Left lung (tissue), 10 donors: ENCODE data around the gene IPO13. TPM values are rescaled to one million over a fixed set of nuclear protein-coding genes. Genes with fewer than 3 reads are reported as not detected.
A peak's percentile ranks its signal among the peaks of the same experiment; 100 is the strongest.

Source experiments
- ATAC-seq: fragments of 200-7000 bp; cut with Tn5 transposase; one replicate; pipeline ENCODE4 v1.9.1; 2020; ENCODE audit warnings: moderate library complexity
- DNase-seq, 4 donors: peaks; one replicate each; pipeline ENCODE4 v3.0.0-alpha.2; 2013 to 2020
- H3K27ac ChIP-seq, 2 donors: fragments of 200-600 bp; sonication (generic) in 1 of 2; one replicate each; pipeline versions ENCODE4 v1.5.0 to v1.8.0; 2020 to 2021
- H3K27me3 ChIP-seq, 2 donors: fragments of 200-600 bp; sonication (generic) in 1 of 2; one replicate each; pipeline versions ENCODE4 v1.5.0 to v1.8.0; 2020 to 2021
- H3K36me3 ChIP-seq, 2 donors: fragments of 200-600 bp; sonication (generic) in 1 of 2; one replicate each; pipeline versions ENCODE4 v1.5.0 to v1.8.0; 2020 to 2021
- H3K4me1 ChIP-seq, 2 donors: fragments of 200-600 bp; one replicate each; pipeline ENCODE4 v1.8.0; 2021
- H3K4me3 ChIP-seq, 2 donors: fragments of 200-600 bp; sonication (generic) in 1 of 2; one replicate each; pipeline versions ENCODE4 v1.5.0 to v1.8.0; 2020 to 2021; ENCODE audit warnings: mild to moderate bottlenecking in 1 of 2
- H3K9me3 ChIP-seq, 2 donors: fragments of 200-600 bp; sonication (generic) in 1 of 2; one replicate each; pipeline versions ENCODE4 v1.5.0 to v1.8.0; 2020 to 2021
- intact Hi-C, 2 donors: fragments of 100-400 bp; cut with DNase I; formaldehyde crosslinking; loops; one replicate each; pipeline versions ENCODE4 v1.11.2 to v1.14.2; 2022
- polyA plus RNA-seq, 6 donors: library from polyadenylated mRNA; unstranded; fragments of 120-200 nt; gene quantifications; one replicate each; pipeline ENCODE4 v1.2.1, GENCODE V29; 2013; ENCODE audit not compliant: insufficient read length in 6 of 6
- total RNA-seq, 2 donors: library from RNA; stranded (reverse); fragmentation: NEBNext Ultra II Directional; extraction: Animal tissue kit (Norgen Biotek cat#: 25700); gene quantifications; one replicate each; pipeline ENCODE4 v1.2.1, GENCODE V29; 2021
- TF ChIP-seq, protein P1 (sequence below), 2 donors: fragments of 200-600 bp; sonication (generic) in 1 of 2; IDR thresholded peaks; one replicate each; pipeline versions ENCODE4 v1.5.0 to v1.8.0; 2021; ENCODE audit warnings: antibody characterized with exemption in 2 of 2
- donor health status: DM: no; HTN: yes; CAD: no.
- donor health status: DM: no; HTN: no; CAD: no.

Gene IPO13
- total and polyA plus RNA-seq, 8 donors: 18.0 to 33.4 (median 22.0) TPM

DNA sequence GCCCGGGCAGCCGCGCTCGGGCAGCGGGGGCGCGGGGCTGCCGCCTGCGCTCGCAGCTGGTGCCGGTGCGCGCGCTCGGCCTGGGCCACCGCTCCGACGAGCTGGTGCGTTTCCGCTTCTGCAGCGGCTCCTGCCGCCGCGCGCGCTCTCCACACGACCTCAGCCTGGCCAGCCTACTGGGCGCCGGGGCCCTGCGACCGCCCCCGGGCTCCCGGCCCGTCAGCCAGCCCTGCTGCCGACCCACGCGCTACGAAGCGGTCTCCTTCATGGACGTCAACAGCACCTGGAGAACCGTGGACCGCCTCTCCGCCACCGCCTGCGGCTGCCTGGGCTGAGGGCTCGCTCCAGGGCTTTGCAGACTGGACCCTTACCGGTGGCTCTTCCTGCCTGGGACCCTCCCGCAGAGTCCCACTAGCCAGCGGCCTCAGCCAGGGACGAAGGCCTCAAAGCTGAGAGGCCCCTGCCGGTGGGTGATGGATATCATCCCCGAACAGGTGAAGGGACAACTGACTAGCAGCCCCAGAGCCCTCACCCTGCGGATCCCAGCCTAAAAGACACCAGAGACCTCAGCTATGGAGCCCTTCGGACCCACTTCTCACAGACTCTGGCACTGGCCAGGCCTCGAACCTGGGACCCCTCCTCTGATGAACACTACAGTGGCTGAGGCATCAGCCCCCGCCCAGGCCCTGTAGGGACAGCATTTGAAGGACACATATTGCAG lies 10.2 kb upstream of the IPO13 start:
- Histone ChIP-seq H3K27me3 (peaks cover 0 to 45% of the 10 kb centered on the region in 2 donors), H3K4me3 (peak overlapping the region; percentile 15 to 36), H3K4me1 (peaks cover 8 to 39% of the 10 kb centered on the region in 2 donors), H3K9me3 (no peaks in the 10 kb centered on the region), H3K27ac (no peak overlapping the region), H3K36me3 (no peaks in the 10 kb centered on the region)
- TF ChIP-seq, protein P1, sequence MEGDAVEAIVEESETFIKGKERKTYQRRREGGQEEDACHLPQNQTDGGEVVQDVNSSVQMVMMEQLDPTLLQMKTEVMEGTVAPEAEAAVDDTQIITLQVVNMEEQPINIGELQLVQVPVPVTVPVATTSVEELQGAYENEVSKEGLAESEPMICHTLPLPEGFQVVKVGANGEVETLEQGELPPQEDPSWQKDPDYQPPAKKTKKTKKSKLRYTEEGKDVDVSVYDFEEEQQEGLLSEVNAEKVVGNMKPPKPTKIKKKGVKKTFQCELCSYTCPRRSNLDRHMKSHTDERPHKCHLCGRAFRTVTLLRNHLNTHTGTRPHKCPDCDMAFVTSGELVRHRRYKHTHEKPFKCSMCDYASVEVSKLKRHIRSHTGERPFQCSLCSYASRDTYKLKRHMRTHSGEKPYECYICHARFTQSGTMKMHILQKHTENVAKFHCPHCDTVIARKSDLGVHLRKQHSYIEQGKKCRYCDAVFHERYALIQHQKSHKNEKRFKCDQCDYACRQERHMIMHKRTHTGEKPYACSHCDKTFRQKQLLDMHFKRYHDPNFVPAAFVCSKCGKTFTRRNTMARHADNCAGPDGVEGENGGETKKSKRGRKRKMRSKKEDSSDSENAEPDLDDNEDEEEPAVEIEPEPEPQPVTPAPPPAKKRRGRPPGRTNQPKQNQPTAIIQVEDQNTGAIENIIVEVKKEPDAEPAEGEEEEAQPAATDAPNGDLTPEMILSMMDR (IDR thresholded peaks at IDR 0.05): no peak
- peak; percentile 9 for ATAC-seq
- DNase-seq: peak in 3 of 4 donors; percentile 18 to 83 (median 36)
- intact Hi-C loops: loop anchor here in 1 of 2 donors (10.0 kb wide), 1 partner anchor 172 kb away; no protein-coding TSS in a partner anchor

DNA sequence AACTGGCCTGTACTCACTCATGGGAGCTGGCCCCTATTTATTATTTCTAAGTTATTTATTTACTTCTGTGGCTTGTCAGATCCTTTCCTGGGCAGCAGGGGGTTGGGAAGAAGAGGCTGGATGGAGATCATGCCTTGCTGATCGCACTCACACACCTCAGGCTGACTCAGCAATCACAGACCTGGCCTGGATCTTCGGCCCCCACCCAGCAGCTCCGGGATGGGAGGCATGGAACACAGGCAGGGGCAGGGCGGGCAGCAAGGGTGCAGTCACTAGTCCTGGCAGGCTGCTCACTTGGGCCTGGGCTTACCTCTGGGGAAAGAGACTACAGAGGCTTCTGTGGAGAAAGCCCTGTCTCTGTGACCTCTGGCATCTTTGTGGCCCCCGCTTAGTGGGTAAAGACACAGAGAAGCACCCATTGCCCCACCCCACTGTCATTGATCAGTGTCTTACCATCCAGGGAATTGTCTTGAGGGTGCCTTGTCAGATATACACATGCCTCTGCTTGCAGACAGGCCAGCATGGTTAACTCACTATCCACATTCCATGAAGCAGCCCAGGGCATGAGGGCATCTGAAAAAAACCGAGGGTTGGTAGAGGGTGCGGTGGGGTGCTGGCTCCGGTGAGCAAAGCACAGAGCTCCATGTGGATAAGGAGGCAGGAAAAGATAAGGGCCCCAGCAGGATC lies 9.4 kb upstream of the IPO13 start:
- TF ChIP-seq, protein P1 (IDR thresholded peaks at IDR 0.05): no peak
- intact Hi-C loops: loop anchor here in 1 of 2 donors (10.0 kb wide), 1 partner anchor 173 kb away; no protein-coding TSS in a partner anchor
- no peak overlapping the region for H3K27ac ChIP-seq
- H3K4me3 ChIP-seq: no peak overlapping the region
- no peaks in the 10 kb centered on the region for H3K9me3 ChIP-seq
- peaks cover 8 to 39% of the 10 kb centered on the region in 2 donors for H3K4me1 ChIP-seq
- DNase-seq (no peak), ATAC-seq (no peak)
- H3K27me3 ChIP-seq: peaks cover 0 to 45% of the 10 kb centered on the region in 2 donors
- H3K36me3 ChIP-seq: no peaks in the 10 kb centered on the region

DNA sequence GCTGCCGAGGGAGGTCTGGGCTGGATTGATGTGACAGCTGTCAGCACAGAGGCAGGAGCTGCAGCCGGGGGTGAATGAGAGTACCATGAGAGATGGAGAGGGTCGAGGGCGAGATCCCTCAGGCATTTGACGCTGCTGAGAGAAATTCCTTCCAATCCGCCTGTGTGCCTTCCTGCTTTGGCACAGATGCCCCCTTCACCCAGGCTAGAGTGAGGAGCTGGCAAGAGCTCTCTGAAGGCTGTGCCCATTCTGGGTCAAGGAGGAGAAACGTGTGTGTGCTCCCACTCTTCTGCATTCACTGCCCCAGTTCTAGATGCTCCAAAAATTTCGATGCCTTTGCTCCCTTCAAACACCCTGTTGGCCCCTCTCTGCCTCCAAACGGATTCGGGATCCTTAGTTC lies 8.4 kb upstream of the IPO13 start:
- Histone ChIP-seq H3K9me3 (no peaks in the 10 kb centered on the region), H3K4me1 (peaks cover 8 to 33% of the 10 kb centered on the region in 2 donors), H3K4me3 (no peak overlapping the region), H3K27ac (no peak overlapping the region), H3K36me3 (no peaks in the 10 kb centered on the region), H3K27me3 (peaks cover 0 to 35% of the 10 kb centered on the region in 2 donors)
- intact Hi-C loops: loop anchor here in 1 of 2 donors (10.0 kb wide), 1 partner anchor 174 kb away; no protein-coding TSS in a partner anchor
- DNase-seq (no peak), ATAC-seq (no peak)
- TF ChIP-seq, protein P1 (IDR thresholded peaks at IDR 0.05): no peak

DNA sequence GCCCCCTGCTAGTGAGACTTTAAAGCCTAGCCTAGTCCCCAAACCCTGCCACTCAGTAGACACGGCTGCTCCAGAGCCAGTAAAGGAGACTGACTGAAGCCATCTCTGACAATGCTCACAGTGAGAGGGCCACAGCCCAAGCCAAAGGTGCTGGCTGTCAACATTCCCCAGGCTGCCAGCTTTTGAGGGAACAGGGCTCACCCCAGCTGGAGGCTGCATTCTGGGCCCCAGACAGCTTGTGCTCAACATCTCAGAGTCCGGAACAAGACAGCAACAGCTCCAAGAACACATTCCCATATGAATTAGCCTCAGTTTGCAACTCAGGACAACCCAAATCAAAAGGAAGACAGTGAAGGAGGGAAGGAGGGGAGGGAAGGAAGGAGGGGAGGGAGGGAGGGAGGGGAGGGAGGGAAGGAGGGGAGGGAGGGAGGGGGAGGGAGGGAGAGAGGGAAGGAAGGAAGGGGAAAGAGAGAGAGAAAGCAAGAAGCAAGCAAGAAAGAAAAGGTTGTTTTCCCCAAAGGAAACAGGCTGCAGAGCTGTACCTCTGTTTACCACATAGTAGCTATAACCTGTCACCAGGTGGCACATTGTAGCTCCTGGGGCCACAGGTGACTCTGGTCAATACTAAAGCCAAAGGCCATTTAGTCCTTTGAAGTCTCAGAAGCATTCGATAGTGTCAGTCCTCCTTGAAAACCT lies 7.7 kb upstream of the IPO13 start:
- TF ChIP-seq, protein P1 (IDR thresholded peaks at IDR 0.05): no peak
- intact Hi-C loops: loop anchor here in 1 of 2 donors (10.0 kb wide), 1 partner anchor 174 kb away; no protein-coding TSS in a partner anchor
- DNase-seq (peak in 2 of 4 donors; percentile 24 to 56), ATAC-seq (no peak)
- Histone ChIP-seq H3K4me1 (peaks cover 4 to 27% of the 10 kb centered on the region in 2 donors), H3K4me3 (no peak overlapping the region), H3K36me3 (no peaks in the 10 kb centered on the region), H3K27me3 (peaks cover 0 to 29% of the 10 kb centered on the region in 2 donors), H3K9me3 (no peaks in the 10 kb centered on the region), H3K27ac (no peak overlapping the region)
